Psoas muscle (tissue), 8 donors: ENCODE results near the gene COL4A4. TPM values are rescaled to one million over a fixed set of nuclear protein-coding genes. Genes with fewer than 3 reads are reported as not detected.
A peak's percentile ranks its signal among the peaks of the same experiment; 100 is the strongest.

ENCODE experiments used
- ATAC-seq, 4 donors: fragments of 200-7000 bp; cut with Tn5 transposase; one replicate each; pipeline ENCODE4 v1.9.1; 2020; ENCODE audit warnings: moderate library complexity in 3 of 4, mild to moderate bottlenecking in 2 of 4
- DNase-seq, 2 donors: peaks; one replicate each; pipeline ENCODE4 v3.0.0-alpha.2; 2020
- H3K27ac ChIP-seq: fragments of 200-600 bp; one replicate; pipeline ENCODE4 v1.8.0; 2022
- H3K27me3 ChIP-seq, 3 donors: fragments of 200-600 bp in 1 of 3; one replicate each; pipeline versions ENCODE4 v1.6.1 to v1.8.0; 2013 to 2022; ENCODE audit warnings: low read length in 2 of 3, mild to moderate bottlenecking in 2 of 3, moderate library complexity in 1 of 3; ENCODE audit not compliant: insufficient read depth in 3 of 3
- H3K36me3 ChIP-seq, 2 donors: fragments of 200-600 bp in 1 of 2; one replicate each; pipeline versions ENCODE4 v1.6.1 to v1.8.0; 2013 to 2022; ENCODE audit warnings: low read depth in 1 of 2, mild to moderate bottlenecking in 1 of 2, moderate library complexity in 1 of 2; ENCODE audit not compliant: insufficient read depth in 1 of 2
- H3K4me1 ChIP-seq: fragments of 200-600 bp; one replicate; pipeline ENCODE4 v1.8.0; 2022
- H3K4me3 ChIP-seq: fragments of 200-600 bp; one replicate; pipeline ENCODE4 v1.8.0; 2022; ENCODE audit warnings: mild to moderate bottlenecking
- H3K9me3 ChIP-seq: fragments of 200-600 bp; one replicate; pipeline ENCODE4 v1.8.0; 2022
- CTCF ChIP-seq: fragments of 200-600 bp; IDR thresholded peaks from one replicate; pipeline ENCODE4 v1.8.0; 2022; ENCODE audit warnings: antibody characterized with exemption
- WGBS, 3 donors: extraction: QIAGEN DNeasy Blood & Tissue Kit; methylation state at CpG; one replicate each; pipeline versions ENCODE4 v1.1.6 to v1.1.7; 2013; 5-methylcytosine and 5-hydroxymethylcytosine counted together
- intact Hi-C, 2 donors: fragments of 100-400 bp; cut with DNase I; formaldehyde crosslinking; loops; one replicate each; pipeline versions ENCODE4 v1.11.0 to v1.14.2; 2022
- long read RNA-seq, 2 donors: library from polyadenylated mRNA; unstranded; transcript quantifications; one replicate each; pipeline ENCODE4 v2.0.0, GENCODE V29; 2021
- polyA plus RNA-seq, 3 donors: library from polyadenylated mRNA; stranded (reverse); fragments of 200-250 nt; gene quantifications; one replicate each; pipeline ENCODE4 v1.2.3, GENCODE V29; 2013
- total RNA-seq, 4 donors: library from RNA; stranded (reverse); fragmentation: NEBNext Ultra II Directional in 2 of 4; extraction: Animal tissue kit (Norgen Biotek cat#: 25700) in 2 of 4; gene quantifications; one replicate each; pipeline versions ENCODE4 v1.2.1 to v1.2.4, GENCODE V29; 2021 to 2023
- donor health status: healthy with polysubstance abuse.
- donor health status: DM: no; HTN: no; CAD: no; lungs with moderate emphysema.
- donor health status: Bipolar disorder and iron deficiency.
- donor health status: healthy.
- donor health status: DM: yes; HTN: yes; CAD: no.
- donor health status: DM: no; HTN: no; CAD: no.
- donor health status: DM: no; HTN: no; CAD: no.
- donor health status: DM: yes; HTN: yes; CAD: no.

Gene COL4A4
- 10 to 100 TPM in 2 of 4 donors, 1 to 10 TPM in 2; 4.6 to 16.0 (median 10.3) TPM for total RNA-seq
- 1 to 10 TPM; 1.7 to 2.3 (median 2.0) TPM for polyA plus RNA-seq
- long read RNA-seq, donor 1, partial matches to known transcripts: 6 of 16 reads
- long read RNA-seq, donor 1, other reads (novel, unspliced or antisense): 10 of 16 reads
- long read RNA-seq, donor 2, partial matches to known transcripts: 3 of 7 reads
- long read RNA-seq, donor 2, other reads (novel, unspliced or antisense): 4 of 7 reads

- intact Hi-C loops: loop anchor here in 1 of 2 donors (2.0 kb wide), 1 partner anchor 27 kb away; no protein-coding TSS in a partner anchor
- Histone ChIP-seq H3K27me3 (no peaks in the 10 kb centered on the region), H3K27ac (peak within 1 kb of the TSS; percentile 97), H3K36me3 (peaks cover 0 to 9% of the 10 kb centered on the region in 2 donors), H3K9me3 (no peaks in the 10 kb centered on the region), H3K4me1 (peaks cover 53% of the 10 kb centered on the region), H3K4me3 (peak within 1 kb of the TSS; percentile 94)
- DNase-seq (peak; percentile 52 to 84), ATAC-seq (peak; percentile 81 to 85 (median 84))
- 0 to 1% (median 1%) methylated on average over 51 to 77 of the region's 77 CpGs for WGBS, 3 donors
- TF ChIP-seq CTCF: no peak
Measured at GRCh38 chr2:227163998-227164762, at the start of gene COL4A4, which contains the start of gene COL4A3. COL4A4 (minus strand) TSS chr2:227164205; CDS start chr2:227147483, 16,722 bp downstream. COL4A3 (plus strand) TSS chr2:227164624; CDS start chr2:227164727, 103 bp downstream.

GRCh38 chr2:227207573-227207972, 43.6 kb upstream of the COL4A4 start:
- ATAC-seq (no peak), DNase-seq (no peak)
- Histone ChIP-seq H3K36me3 (no peaks in the 10 kb centered on the region), H3K27me3 (no peaks in the 10 kb centered on the region), H3K27ac (no peak overlapping the region), H3K4me3 (no peak overlapping the region), H3K9me3 (no peaks in the 10 kb centered on the region), H3K4me1 (peaks cover 25% of the 10 kb centered on the region)
- intact Hi-C loops: no loop called here
- WGBS, 3 donors: 79 to 91% (median 86%) methylated on average over 2 of the region's 2 CpGs
- no peak for TF ChIP-seq CTCF

GRCh38 chr2:227206406-227206805, 42.4 kb upstream of the COL4A4 start:
- intact Hi-C loops: no loop called here
- peak in 3 of 4 donors; percentile 17 to 36 (median 31) for ATAC-seq
- Histone ChIP-seq H3K4me1 (peaks cover 22% of the 10 kb centered on the region), H3K27me3 (no peaks in the 10 kb centered on the region), H3K4me3 (no peak overlapping the region), H3K36me3 (no peaks in the 10 kb centered on the region), H3K27ac (peak overlapping the region; percentile 2), H3K9me3 (no peaks in the 10 kb centered on the region)
- no peak for DNase-seq
- WGBS, 3 donors: 76 to 92% (median 82%) methylated on average over 9 of the region's 9 CpGs
- TF ChIP-seq CTCF: no peak

- Histone ChIP-seq H3K4me3 (no peak overlapping the region), H3K9me3 (no peaks in the 10 kb centered on the region), H3K4me1 (peaks cover 26% of the 10 kb centered on the region), H3K36me3 (no peaks in the 10 kb centered on the region), H3K27ac (peak overlapping the region; percentile 2), H3K27me3 (no peaks in the 10 kb centered on the region)
- ATAC-seq: peak in 3 of 4 donors; percentile 46 to 83 (median 83)
- DNase-seq: no peak
- intact Hi-C loops: no loop called here
- WGBS, 3 donors: 64 to 73% (median 66%) methylated on average over 4 of the region's 4 CpGs
- no peak for TF ChIP-seq CTCF
Measured at GRCh38 chr2:227205701-227206100, 41.7 kb upstream of the COL4A4 start.
